HG03097 (cell line): ENCODE results near the gene RHOD.

Experiments
- ATAC-seq: cut with Tn5 transposase; IDR thresholded peaks from one replicate; pipeline ENCODE4 v1.9.1; 2021; ENCODE audit not compliant: unreplicated experiment, low FRiP score

RHOD gene, protein sequence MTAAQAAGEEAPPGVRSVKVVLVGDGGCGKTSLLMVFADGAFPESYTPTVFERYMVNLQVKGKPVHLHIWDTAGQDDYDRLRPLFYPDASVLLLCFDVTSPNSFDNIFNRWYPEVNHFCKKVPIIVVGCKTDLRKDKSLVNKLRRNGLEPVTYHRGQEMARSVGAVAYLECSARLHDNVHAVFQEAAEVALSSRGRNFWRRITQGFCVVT

DNA sequence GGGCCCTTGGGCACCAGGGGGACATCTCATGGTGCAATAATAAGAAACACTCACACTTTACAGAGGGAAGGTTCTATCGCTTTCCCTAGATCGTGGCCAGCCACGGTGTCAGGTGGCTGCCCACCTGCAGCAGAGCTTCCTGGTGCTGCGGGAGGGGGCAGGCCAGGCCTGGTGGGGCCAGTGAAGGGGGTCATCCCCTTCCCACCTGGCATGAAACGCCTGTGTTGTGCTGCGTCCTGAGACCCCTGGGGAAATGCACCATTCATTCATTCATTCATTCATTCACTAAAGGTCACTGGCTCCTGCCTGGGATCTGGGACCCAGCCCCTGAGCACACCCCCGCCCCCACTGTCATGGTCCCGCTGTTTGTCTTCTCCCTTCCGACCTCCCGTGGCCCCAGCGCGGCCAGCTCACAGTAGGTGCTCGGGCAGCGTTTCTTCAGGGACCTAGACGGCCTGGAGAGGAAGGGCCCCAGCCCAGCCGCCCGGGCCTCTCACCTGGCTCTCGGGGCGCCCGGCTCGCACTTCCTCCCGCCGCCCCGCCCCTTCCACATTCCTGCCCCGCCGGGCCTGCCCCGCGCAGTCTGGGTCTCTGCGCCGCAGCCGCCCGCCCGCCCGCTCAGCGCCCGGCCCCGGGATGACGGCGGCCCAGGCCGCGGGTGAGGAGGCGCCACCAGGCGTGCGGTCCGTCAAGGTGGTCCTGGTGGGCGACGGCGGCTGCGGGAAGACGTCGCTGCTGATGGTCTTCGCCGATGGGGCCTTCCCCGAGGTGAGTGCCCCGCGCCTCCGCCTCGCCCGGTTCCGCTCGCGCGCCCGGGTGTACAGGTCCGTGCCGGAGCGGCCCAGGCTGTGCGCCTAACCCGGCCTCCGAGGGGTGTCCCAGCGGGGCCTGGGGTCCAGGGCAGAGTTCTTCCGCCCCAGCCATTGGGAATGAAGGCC is at the start of gene RHOD:
Gene RHOD, plus strand, starts transcription at position 581 of the 938 bp plus-strand sequence. Its CDS starts 56 bp downstream, at position 637.
- no peak for ATAC-seq

DNA sequence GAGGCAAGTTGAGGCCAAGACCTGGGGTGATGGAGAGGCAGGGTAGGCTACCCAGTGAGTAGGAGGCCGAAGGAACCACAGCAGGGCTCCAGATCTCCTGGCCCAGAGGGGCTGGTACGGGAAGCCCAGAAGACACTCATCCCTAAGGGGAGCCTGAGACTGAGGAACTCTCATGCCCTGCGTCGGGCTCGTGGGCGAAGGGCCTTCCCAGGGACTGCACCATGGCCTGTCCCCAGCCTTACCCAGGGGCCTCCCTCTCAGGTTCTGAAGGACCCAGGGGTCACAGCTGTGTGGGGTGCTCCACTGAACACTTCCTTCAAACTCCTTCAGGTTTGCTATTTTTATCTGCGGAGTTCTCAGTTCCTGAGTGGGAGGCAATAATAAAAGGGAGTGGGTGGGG is 49.5 kb upstream of the RHOD start:
- no peak for ATAC-seq

DNA sequence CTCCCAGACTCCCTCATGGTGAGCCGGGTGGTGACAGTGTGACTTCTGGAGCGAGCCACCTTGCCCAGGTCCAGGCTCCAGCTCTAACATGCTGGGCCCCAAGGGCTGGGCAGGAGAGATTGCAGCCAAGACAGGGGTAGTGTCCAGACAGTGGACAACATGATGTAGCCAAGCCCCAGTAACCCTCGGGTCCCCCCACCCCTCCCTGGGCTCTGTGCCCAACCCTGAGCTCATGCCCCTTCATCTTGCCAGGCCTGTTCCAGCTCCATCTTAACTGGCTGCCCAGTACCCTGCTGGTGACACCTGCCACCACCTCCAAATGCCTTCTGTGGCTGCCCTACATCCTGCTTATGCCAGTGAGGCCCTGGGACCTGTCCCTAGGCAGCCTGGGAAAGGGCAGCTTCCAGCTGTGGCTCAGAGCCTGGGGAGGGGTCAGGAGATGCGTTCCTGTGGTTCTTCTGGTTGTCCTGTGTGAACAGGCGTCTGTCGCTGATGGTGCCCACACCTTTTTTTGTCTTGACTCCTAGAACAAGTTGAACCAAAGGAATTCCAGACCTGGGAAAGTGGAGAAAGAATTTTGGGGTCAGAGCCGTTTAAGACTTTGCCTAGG is 46.2 kb upstream of the RHOD start:
- ATAC-seq, result no peak

- ATAC-seq, result no peak
These were observed 43.1 kb upstream of the RHOD start for GRCh38 chr11:67013511-67014045.

- ATAC-seq, result no peak
These were observed 42.3 kb upstream of the RHOD start for GRCh38 chr11:67014343-67014742.

- ATAC-seq, result no peak
These were observed 41.6 kb upstream of the RHOD start for GRCh38 chr11:67015048-67015447.

DNA sequence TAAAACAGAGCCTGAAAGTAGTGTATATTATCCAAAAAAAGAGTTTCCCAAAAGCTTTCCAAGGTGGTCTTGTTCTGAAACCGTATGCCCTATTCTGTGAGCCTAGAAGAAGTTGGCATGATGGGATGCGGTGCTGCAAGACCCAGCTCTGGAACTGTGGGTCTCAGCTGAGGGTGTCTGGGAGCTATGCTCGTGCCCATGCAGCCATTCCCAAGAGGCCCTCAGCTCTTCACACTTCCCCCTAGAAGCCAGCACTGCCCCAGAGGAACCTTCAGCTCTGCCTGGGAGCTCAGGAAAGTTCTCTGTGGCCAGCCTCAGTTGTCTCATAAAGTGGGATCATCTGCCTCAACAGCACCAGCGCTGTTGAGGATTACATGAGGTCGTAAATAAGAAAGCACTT is 40.1 kb upstream of the RHOD start:
- no peak for ATAC-seq

DNA sequence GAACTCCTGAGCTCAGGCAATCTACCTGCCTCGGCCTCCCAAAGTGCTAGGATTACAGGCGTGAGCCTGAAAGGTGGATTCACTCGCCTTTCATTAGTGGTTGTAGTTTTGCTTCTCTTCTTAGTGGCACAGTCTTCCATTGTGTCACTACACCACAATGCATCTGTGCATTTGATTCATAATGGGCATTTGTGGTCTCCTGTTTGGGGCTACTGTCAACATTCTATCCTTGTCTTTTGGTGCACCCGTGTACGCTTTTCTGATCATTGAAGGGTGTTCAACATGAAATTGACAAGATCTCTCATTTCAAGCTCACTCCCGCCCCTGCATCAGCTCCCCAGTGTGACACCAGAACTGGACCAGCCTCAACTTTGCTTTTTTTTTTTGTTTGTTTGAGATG is 35.7 kb upstream of the RHOD start:
- ATAC-seq, result no peak

- no peak for ATAC-seq
These were observed 34.2 kb upstream of the RHOD start for GRCh38 chr11:67022341-67022933.

DNA sequence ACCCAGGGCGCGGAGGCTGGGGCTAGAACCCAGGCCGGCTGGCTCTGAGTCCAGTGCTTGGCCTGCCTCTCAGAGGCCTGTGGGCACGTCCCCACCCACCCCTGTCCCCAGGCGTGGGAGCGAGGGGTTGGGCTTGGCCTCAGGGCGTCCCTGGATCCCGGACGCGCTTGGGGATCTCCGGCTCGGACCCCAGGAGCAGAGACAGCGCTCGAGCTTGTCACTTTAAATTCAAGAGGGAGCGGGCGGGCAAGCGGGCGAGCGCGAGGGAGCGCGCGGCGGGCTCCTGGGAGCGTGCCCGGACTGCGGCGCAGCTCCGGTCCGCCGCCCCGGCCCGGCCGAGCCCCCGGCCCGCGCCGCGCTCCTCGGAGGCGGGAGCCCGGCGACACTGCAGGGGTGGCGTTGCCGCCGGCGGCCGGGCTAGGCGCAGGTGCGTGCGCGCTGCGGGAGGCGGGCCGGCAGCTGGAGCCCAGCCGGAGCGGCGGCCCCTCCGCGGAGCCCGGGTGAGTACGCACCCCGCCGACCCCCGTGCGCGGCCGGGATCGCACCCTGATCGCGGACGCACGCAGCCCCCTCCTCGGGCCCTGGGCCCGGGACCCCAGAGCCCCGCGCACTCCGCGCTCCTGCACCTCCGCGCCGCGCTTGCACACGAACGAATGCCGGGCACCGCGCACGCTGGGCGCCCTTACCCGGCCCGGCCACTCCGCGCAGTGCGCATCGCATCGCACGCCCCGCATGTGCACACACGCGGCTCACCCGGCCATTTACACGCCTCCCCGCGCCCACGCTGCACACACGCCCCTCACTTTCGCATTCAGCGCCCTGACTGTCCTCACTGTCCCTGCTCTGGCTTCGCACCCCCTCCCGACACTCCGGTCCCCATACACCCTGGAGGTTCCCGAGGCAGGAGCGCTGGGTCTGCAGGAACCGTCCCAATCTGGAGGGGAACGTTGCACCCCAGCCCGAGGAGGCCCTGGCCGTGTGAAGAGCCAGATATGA is 33.4 kb upstream of the RHOD start, which contains the start of gene SYT12:
Gene SYT12, plus strand, starts transcription at position 174 of the 996 bp plus-strand sequence. CDS start 7,011 bp downstream, outside the sequence.
- no peak for ATAC-seq

GRCh38 chr11:67023957-67024353 is 32.7 kb upstream of the RHOD start:
- ATAC-seq, result no peak

GRCh38 chr11:67024410-67024809 is 32.2 kb upstream of the RHOD start:
- no peak for ATAC-seq

DNA sequence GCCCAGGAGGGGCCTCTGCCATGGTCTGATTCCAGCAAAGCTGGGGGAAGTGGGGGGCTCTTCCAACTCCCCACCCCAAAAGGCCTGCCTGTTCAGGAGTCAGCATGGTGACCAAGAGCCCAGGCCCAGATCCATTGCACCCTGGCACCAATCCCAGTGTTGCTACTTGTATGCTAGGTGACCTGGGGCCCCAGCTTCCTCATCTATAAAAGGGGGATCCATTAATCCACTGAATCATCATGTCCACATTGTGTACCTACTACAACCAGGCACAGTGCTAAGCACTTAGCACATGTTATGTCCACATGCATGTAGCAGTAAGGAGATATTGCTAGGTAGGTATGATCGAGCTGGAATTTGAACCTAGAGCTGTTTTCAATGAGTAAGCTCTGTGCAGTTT is 31.7 kb upstream of the RHOD start:
- no peak for ATAC-seq

- ATAC-seq, result no peak
These were observed 30.9 kb upstream of the RHOD start for GRCh38 chr11:67025750-67026149.

- ATAC-seq, result no peak
These were observed 29.7 kb upstream of the RHOD start for GRCh38 chr11:67026941-67027340.

DNA sequence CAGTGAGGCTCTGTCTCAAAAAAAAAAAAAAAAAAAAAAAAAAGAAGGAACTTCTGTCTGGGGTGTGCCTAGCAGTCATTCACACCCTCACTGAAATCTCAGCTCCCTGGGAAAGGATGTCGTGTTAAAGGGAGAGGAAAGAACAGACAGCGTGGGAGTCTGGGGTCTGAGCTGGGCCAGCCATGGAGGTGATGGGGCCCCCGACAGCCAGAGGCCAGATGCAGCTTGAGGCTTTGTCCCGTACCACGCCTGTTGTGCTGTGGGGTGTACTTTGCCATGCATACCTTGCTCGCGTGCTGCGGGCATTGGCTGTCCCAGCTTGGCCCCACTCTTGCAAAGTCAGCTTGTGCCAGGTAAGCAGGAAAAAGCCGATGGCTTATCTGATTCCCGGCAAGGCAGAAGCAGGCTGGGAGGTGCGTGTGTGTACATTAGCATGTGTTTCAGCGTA is 29.1 kb upstream of the RHOD start:
- ATAC-seq, result no peak

- no peak for ATAC-seq
These were observed 28.6 kb upstream of the RHOD start for GRCh38 chr11:67027943-67028542.

DNA sequence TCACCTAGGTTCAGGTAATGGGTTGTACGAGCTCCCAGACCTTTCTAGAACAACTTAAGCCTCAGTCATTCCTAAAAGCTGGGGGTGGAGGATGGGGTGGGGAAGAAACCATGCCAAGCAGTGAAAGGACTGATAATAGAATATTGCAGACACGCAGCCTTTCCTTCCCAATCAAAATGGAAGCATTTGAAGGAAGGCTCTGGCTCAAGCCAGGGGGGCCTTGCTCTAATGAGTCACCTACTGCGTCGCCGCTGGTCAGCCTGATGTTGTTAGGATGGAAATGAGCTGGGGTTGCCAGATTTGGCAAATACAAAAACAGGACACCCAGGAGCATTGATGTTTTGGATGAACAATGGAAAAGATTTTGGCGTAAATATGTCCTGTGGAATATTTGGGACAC is 27.5 kb upstream of the RHOD start:
- no peak for ATAC-seq

- no peak for ATAC-seq
These were observed 25.7 kb upstream of the RHOD start for GRCh38 chr11:67030976-67031375.
